ENCODE results near the gene RDX.
"Not testable (repeated sequence)": the region's sequence is repeated elsewhere in the genome, so short reads cannot be mapped to it uniquely, and the experiment has no call there.

Gene RDX

GRCh38 chr11:110296226-110297075 is at the start of gene RDX:
Gene RDX (minus strand): TSS chr11:110296614. CDS start chr11:110279692, 16,922 bp downstream.
- peak; percentile 56 for DNase-seq (ENCODE audit: low read depth)

DNA sequence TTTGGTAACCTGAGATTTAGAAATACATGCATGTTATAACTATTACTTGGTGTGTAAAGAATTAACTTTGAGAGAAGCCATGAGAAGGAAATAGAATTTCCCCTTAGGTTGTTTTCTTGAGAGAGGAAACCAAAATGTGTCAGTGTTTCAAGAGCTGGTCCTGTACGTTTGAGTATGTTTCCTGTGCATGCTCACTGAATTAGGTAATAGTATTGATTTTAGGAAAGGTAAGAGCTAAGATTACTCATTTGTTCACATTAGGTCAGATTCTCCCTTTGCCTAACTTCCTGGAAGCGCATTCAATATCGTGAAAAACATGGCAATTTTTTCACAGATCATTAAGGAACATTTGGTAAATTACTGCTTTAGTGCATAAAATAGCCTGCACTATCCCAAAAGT is 49.3 kb upstream of the RDX start:
- no peak for DNase-seq (ENCODE audit: low read depth)

DNA sequence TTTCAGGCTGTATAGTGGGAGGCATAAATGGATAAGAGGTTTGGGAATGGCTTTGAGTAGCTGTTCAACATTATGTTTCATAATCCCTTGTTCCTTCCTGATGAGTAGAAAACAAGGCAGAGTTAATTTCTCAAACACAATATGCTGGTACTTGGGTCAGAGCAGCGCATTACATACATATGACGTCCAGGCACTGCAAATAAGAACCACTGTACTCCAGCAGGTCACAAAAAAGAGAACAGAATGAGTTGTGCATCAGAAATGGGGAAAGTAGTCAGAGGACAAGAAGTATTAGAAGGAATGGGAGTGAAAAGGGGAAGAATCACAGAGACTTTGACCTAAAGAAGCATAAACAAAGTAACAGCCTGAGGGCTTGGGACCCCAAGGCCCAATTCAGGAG is 44.0 kb upstream of the RDX start:
- no peak for DNase-seq (ENCODE audit: low read depth)

DNA sequence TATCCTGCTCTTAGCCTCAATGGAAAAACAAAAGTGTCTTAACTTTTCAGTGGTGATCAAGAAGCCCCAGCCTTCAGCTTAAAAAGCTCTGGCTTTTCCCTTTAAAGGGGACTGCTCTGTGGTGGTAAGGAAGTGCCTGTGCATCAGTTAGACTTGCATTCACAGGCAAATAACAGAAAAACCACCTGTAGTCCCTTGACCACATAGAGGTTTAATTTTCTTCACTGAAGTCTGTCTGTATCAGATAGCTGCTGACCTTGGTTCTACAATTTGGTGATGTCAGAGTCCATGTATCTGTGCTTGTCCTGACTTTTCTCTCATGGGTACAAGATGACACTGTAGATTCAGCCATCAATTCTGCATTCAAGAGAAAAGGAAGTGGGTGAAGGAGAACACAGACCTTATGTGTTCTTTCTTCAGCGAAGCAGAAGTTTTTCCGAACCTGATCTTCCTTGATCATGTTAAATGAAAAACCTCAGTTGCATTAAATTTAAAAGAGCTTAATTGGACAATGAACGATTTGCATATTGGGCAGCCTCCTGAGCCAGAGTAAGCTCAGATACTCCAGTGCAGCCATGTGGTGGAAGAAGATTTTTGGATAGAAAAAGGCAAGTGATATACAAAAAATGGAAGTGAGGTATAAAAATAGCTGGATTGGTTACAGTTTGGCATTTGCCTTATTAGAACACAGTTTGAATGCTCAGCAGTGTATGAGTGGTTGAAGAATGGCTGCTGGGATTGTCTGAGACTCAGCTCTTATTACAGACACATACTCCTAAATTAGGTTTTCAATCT is 43.2 kb upstream of the RDX start:
- DNase-seq (ENCODE audit: low read depth): no peak

DNA sequence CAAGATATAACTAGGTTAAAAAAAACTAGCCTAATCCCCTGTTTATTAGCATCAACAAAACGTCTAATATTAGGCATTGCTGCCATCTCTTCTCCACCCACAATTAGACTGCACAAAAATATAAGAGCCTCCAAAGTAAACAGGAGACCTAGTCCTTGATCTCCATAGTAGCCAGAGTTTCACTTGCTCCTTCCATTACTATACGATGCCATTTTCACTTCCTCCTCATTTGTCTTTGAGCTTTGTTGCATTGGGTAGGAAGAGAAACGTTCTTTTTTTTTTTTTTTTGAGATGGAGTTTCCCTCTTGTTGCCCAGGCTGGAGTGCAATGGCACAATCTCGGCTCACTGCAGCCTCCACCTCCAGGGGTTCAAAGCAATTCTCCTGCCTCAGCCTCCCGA is 42.3 kb upstream of the RDX start:
- no peak for DNase-seq (ENCODE audit: low read depth)

DNA sequence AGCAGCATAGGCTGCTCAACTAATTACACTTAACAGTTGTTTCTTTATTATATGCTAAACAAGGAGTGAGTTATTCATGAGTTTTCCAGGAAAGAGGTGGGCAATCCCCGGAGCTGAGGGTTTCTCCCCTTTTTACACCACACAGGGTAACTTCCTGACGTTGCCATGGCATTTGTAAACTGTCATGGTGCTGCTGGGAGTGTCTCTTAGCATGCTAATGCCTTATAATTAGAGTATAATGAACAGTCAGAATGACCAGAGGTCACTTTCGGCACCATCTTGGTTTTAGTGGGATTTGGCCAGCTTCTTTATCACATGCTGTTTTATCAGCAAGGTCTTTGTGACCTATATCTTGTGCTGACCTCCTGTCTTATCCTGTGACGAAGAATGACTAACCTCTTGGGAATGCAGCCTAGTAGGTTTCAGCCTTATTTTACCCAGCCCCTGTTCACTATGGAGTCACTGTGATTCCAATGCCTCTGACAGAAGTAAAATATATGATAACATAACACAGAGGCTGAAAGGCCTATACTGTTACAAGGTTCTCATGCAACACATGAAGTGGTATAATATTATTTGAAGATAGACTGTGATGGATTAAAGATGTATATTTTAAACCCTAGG is 41.3 kb upstream of the RDX start:
- DNase-seq (ENCODE audit: low read depth): no peak

GRCh38 chr11:110336054-110336453 is 39.6 kb upstream of the RDX start:
- DNase-seq (ENCODE audit: low read depth): no peak

DNA sequence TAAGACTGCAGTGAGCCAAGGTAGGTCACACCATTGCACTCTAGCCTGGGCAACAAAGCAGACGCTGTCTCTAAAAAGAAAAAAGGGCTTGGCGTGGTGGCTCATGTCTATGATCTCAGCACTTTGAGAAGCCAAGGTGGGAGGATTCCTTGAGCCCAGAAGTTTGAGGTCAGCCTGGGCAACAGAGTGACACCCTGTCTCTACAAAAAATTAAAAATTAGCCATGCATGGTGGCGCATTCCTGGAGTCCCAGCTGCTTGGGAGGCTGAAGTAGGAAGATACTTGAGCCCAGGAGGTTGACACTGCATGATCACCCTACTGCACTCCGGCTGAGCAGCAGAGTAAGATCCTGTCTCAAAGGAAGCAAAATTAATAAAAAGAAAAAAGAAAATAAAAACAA is 38.9 kb upstream of the RDX start:
- DNase-seq (ENCODE audit: low read depth): no peak

GRCh38 chr11:110331626-110332025 is 35.2 kb upstream of the RDX start:
- no peak for DNase-seq (ENCODE audit: low read depth)

GRCh38 chr11:110329445-110329844 is 33.0 kb upstream of the RDX start:
- DNase-seq (ENCODE audit: low read depth): no peak

DNA sequence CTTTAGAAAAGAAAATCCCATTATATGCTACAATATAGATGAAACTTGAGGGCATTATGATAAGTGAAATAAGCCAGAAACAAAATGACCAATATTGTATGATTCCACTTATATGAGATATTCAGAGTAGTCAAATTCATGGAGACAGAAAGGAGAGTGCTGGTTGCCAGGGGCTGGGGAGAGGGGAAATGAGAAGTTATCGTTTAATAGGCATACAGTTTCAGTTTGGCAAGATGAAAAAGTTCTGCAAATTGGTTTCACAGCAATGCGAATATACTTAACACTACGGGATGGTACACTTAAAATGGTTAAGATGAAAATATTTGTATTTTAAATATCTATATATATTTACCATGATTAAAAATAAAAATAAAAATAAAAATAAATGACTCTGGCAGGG is 31.1 kb upstream of the RDX start:
- no peak for DNase-seq (ENCODE audit: low read depth)

- no peak for DNase-seq (ENCODE audit: low read depth)
Measured at GRCh38 chr11:110323786-110324185, 27.4 kb upstream of the RDX start.

DNA sequence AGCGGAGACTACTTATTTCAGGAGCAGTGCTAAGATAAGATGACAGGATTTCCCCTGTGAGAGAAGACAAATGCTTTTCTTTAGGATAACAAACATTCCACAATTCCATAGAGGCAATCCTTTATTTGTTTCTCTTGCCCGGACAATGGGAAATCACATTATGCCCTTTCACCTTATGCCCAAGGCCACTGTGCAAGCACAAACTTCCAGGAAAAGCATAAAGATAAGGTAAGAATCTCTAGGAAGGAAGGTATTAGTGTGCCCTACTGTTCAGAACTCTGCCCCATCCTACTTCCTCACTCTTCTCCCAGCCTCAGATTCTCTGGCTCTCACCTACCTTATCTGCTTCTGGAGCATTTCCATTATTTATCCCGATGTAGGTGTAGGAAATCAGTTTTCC is 23.1 kb upstream of the RDX start:
- no peak for DNase-seq (ENCODE audit: low read depth)

GRCh38 chr11:110318638-110319404 is 22.4 kb upstream of the RDX start:
- no peak for DNase-seq (ENCODE audit: low read depth)

- DNase-seq (ENCODE audit: low read depth): no peak
Measured at GRCh38 chr11:110317516-110317932, 21.1 kb upstream of the RDX start.

DNA sequence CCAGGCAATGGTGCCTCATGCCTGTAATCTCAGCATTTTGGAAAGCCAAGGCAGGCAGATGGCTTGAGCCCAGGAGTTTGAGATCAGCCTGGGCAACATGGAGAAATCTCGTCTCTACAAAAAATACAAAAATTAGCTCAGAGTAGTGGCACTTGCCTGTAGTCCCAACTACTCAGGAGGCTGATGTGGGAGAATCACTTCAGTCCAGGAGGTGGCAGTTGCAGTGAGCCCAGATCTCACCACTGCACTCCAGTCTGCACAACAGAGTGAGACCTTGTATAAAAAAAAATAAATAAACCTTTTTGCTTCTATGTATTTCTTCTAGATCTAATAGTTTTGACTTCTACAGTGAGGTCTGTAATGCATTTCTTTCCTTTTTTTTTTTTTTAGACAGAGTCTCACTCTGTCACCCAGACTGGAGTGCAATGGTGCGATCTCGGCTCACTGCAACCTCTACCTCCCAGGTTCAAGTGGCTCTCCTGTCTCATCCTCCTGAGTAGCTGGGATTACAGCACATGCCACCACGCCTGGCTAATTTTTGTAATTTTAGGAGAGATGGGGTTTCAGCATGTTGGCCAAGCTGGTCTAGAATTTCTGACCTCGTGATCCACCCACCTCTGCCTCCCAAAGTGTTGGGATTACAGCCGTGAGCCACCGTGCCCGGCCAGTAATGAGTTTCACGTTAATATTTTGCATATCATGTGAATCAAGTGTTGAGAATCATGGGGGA is 18.1 kb upstream of the RDX start:
- no peak for DNase-seq (ENCODE audit: low read depth)

DNA sequence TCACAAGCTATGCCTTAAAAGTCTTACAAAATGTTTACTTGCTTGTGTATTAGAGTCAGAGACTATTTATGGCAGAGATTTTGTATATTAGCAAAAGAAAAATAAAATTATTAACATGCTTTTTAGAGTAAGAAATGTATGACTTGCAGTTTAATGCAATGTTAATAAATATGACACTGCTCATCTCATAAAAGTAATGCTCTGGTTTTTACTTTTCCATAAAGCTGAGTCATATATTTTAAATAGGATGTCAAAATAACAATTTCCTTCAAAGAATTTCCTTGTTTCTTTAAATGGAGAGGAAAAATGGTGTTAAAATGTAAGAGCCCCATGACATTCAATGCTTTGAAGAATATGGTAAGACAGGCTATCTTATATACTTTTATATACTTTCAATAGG is 16.3 kb upstream of the RDX start:
- DNase-seq (ENCODE audit: low read depth): no peak

DNA sequence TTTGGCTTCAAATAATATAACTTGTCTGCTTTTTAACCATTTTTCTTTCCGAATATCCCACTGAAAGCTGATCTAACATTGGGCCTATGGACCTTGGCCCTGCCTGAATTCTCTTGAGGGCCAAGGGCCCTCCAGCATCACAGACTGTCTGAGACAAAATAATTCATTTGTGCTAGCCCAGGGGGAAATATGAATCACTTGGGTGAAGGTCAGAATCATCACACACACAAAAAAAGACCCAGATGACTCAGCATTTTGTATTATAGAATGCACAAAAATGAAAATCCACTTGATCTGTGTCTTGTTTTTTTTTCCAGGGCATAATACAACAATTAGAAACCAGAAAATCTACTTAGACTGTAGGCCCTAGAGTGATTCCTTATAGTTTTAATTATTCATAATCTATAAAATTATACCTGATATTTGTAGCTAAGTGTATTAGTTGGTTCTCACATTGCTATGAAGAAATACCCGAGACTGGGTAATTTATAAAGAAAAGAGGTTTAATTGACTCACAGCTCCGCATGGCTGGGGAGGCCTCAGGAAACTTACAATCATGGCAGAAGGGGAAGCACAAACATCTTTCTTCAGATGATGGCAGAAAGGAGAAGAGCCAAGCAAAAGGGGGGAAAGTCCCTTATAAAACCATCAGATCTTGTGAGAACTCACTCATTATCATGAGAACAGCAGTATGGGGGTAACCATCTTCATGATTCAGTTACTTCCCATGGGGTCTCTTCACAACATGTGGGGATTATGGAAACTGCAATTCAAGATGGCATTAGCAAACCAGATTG is 15.6 kb upstream of the RDX start:
- no peak for DNase-seq (ENCODE audit: low read depth)

GRCh38 chr11:110308071-110308470 is 11.7 kb upstream of the RDX start:
- DNase-seq (ENCODE audit: low read depth): no peak

DNA sequence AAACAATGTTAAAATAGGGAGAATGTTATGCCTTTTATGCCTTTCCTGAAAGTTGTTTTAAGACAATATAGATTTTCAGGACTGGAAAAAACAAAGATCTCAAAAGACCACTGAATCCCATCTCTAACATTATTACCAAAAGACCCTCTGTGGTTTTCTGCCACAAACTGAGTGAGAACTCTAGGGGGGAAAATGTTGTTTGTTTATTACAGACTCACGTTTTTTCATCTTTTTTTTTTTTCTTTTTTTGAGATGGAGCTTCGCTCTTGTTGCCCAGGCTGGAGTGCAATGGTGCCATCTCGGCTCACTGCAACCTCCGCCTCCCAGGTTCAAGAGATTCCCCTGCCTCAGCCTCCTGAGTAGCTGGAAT is 9.6 kb upstream of the RDX start:
- not testable (repeated sequence) for DNase-seq (ENCODE audit: low read depth)
